Measurements from ENCODE around the gene RAB3GAP2. TPM values are rescaled to one million over a fixed set of nuclear protein-coding genes. Genes with fewer than 3 reads are reported as not detected.
A peak's percentile ranks its signal among the peaks of the same experiment; 100 is the strongest.
"Not testable (repeated sequence)": the region's sequence is repeated elsewhere in the genome, so short reads cannot be mapped to it uniquely, and the experiment has no call there.

Gene RAB3GAP2
- total RNA-seq, 2 experiments from 2014 or later: 47.8 to 50.1 TPM

DNA sequence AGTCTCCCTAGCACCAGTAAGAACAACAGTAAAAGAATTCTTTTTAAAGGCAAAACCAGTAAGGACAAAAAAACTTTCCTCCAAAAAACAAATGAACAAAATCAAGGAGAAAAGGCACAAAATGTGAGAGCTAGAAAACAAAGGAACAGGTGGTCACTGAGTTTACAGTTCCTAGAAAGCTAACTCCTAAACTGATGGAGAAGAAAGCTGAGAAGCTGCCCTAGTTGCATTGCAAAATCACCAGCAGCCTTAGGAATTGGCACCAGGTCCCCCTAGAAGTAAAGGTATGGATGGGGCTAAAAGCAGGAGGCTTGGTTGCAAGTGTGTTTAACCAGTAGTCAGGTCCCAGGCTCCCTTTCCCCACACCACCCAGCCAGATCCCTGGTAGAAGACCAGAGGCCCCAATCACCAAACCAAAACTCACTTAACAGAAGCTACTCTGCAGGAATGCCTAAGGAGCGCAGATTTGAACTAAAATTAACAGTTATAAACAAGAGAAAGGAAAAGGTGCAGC, 47.6 kb downstream of the RAB3GAP2 start:
- ChIA-PET CTCF (interaction anchor here (0.6 kb wide), 1 partner anchor 19 kb away, joined by 3 read pairs; no protein-coding TSS in a partner anchor), POLR2A (no interaction called here)
- Mint-ChIP-seq H3K27me3 (no peaks in the 10 kb centered on the region), H3K9me3 (no peaks in the 10 kb centered on the region), H3K36me3 (ENCODE audit: low read depth) (peaks cover 39% of the 10 kb centered on the region), H3K4me1 (peaks cover 5% of the 10 kb centered on the region), H3K4me3 (no peak overlapping the region), H3K27ac (no peak overlapping the region)
- DNase-seq: no peak

DNA sequence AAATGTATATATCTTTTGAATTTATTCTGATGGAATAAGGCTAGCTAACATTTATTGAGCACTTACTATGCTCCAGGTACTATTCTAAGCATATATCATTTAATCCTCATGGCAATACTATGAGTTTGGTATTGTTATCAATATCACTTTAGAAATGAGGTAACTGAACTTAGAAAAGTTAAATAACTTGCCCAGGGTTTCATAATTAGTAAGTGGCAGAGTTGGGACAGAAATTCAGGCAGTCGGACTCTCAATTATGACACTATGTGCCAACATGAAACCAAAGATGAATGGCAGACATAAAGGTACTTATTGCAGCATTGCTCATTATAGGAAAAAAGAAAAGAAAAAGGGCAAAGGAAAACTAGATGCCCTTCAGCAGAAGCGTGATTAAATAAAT, 48.2 kb downstream of the RAB3GAP2 start:
- Mint-ChIP-seq H3K27me3 (no peaks in the 10 kb centered on the region), H3K9me3 (no peaks in the 10 kb centered on the region), H3K4me1 (peaks cover 5% of the 10 kb centered on the region), H3K36me3 (ENCODE audit: low read depth) (peaks cover 39% of the 10 kb centered on the region), H3K27ac (no peak overlapping the region), H3K4me3 (no peak overlapping the region)
- DNase-seq: no peak
- ChIA-PET POLR2A (no interaction called here), CTCF (no interaction called here)

DNA sequence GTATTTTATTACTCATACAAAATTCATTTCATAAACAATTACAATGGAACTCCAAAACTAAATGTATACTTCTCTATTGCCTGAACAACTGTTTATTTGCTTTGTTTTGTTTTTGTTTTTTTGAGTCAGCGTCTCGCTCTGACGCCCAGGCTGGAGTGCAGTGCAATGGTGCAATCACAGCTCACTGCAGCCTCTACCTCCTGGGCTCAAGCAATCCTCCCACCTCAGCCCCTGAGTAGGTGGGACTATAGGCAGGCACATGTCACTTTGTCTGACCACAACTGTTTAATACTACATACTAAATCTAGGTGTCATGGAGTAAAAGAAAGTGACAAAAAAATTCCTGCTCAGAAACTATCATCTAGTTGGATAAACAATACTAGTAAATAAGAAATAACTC, 49.3 kb downstream of the RAB3GAP2 start:
- peaks cover 5% of the 10 kb centered on the region for H3K4me1 Mint-ChIP-seq
- H3K9me3 Mint-ChIP-seq: no peaks in the 10 kb centered on the region
- H3K27me3 Mint-ChIP-seq: no peaks in the 10 kb centered on the region
- no peak overlapping the region for H3K27ac Mint-ChIP-seq
- no peak overlapping the region for H3K4me3 Mint-ChIP-seq
- DNase-seq: no peak
- ChIA-PET CTCF (no interaction called here), POLR2A (no interaction called here)
- H3K36me3 Mint-ChIP-seq (ENCODE audit: low read depth): peaks cover 29% of the 10 kb centered on the region

DNA sequence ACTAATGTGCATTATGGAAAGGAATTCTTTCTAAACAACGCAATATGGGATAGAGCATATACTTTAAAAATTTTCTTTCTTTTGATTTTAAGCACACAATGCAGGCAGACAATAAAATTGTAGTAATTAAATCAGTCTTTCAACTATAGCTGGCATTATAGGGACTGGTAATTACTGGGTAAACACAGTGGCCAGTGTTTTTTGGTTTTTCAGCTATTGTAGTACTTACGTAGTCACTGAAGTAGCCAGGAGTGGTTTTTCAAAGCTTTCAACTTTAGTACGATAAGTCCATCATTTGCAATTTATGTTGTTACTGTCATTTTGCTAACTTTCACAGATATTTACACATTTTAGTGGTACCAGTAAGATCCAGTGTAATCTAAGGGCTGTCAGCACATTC, 50.6 kb downstream of the RAB3GAP2 start:
- DNase-seq: no peak
- Mint-ChIP-seq H3K36me3 (ENCODE audit: low read depth) (peaks cover 19% of the 10 kb centered on the region), H3K4me3 (no peak overlapping the region), H3K4me1 (peaks cover 5% of the 10 kb centered on the region), H3K9me3 (no peaks in the 10 kb centered on the region), H3K27ac (no peak overlapping the region), H3K27me3 (no peaks in the 10 kb centered on the region)
- POLR2A ChIA-PET: no interaction called here
- CTCF ChIA-PET: interaction anchor here (0.7 to 1.4 kb wide), 2 partner anchors 34 to 49 kb away, joined by 3 read pairs; no protein-coding TSS in a partner anchor

DNA sequence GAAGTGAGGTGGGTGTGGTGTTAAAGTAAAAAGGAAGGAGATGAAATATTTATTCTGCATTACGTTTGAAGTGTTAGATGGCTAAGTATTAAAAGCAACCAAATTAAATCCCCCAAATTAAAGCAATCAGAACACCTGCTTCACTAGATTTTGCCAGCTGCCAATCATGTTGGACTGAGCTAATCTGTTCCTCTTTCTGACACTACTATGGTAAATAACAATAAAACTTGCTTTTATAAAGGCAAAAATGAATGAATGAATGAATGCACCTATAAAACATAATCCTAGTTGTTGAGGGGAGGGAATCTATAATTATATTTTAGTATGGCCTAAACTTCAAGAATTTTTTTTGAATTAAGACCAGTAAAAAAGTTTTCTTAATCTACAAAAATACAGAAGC, 51.0 kb downstream of the RAB3GAP2 start:
- Mint-ChIP-seq H3K4me1 (peaks cover 5% of the 10 kb centered on the region), H3K27ac (no peak overlapping the region), H3K4me3 (no peak overlapping the region), H3K36me3 (ENCODE audit: low read depth) (peaks cover 16% of the 10 kb centered on the region), H3K27me3 (no peaks in the 10 kb centered on the region), H3K9me3 (no peaks in the 10 kb centered on the region)
- ChIA-PET POLR2A (no interaction called here), CTCF (interaction anchor here (0.7 to 1.4 kb wide), 2 partner anchors 34 to 49 kb away, joined by 3 read pairs; no protein-coding TSS in a partner anchor)
- DNase-seq: no peak

DNA sequence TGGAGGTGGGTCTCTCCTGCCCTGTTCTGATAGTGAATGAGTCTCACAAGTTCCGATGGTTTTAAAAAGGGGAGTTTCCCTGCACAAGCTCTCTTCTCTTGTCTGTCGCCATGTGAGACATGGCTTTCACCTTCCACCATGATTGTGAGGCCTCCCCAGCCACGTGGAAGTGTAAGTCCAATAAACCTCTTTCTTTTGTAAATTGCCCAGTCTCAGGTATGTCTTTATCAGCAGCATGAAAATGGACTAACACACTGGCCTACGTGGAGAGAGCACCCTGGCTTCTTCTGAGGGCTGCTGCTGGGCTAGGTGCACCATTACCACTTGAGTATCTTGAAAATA, 51.6 kb downstream of the RAB3GAP2 start:
- CTCF ChIA-PET: not testable (repeated sequence)

DNA sequence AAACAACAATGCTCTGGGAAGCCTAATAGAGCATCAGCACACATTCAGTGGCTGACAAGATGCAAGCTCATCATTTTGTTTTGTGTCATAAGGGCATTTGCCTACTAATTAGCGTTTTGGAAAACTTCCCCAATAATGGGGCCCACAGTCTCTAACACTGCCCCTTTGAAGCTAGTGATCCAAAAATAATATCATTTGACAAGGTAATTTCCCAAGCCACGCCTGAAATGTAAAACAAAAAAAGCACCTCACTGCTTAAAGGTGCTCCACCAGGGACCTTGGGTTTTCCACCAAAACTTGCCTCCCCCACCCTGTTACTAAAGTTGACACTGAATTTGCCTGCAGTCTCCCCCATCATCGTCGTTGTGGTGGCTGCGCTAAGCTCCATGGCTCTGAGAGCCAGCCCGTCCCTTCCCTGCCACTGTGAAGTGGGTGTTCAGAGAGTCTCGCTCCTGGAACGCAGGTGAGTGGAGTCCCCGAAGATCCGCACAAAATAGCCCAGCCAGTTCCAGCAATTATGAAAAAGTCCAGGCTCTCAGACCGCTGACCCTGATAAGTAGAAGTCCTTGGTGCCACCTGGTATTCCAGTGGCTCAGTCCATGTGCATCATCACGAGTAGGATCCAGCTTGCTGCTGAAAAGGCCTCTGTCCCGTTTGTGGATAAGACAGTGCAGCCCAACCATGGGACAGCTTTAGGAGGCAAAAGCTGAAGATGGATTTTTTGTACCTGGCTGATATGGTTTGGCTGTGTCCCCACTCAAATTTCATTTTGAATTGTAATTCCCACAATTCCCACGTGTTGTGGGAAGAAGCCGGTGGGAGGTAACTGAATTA, 52.2 kb downstream of the RAB3GAP2 start:
- no peaks in the 10 kb centered on the region for H3K27me3 Mint-ChIP-seq
- H3K36me3 Mint-ChIP-seq (ENCODE audit: low read depth): peaks cover 14% of the 10 kb centered on the region
- no peaks in the 10 kb centered on the region for H3K9me3 Mint-ChIP-seq
- no peak for DNase-seq
- H3K4me3 Mint-ChIP-seq: no peak overlapping the region
- ChIA-PET POLR2A (no interaction called here), CTCF (interaction anchor here (1.7 to 3.2 kb wide), 2 partner anchors 8 to 61 kb away, joined by 5 to 24 read pairs; no protein-coding TSS in a partner anchor)
- H3K27ac Mint-ChIP-seq: no peak overlapping the region
- peaks cover 5% of the 10 kb centered on the region for H3K4me1 Mint-ChIP-seq

More for the DNA sequence above, 51.6 kb downstream of the RAB3GAP2 start:
- H3K27me3 Mint-ChIP-seq, DNase-seq, H3K4me3 Mint-ChIP-seq, H3K9me3 Mint-ChIP-seq, POLR2A ChIA-PET, H3K4me1 Mint-ChIP-seq, H3K27ac Mint-ChIP-seq: not testable (repeated sequence)
- H3K36me3 Mint-ChIP-seq (ENCODE audit: low read depth): peaks cover 16% of the 10 kb centered on the region

DNA sequence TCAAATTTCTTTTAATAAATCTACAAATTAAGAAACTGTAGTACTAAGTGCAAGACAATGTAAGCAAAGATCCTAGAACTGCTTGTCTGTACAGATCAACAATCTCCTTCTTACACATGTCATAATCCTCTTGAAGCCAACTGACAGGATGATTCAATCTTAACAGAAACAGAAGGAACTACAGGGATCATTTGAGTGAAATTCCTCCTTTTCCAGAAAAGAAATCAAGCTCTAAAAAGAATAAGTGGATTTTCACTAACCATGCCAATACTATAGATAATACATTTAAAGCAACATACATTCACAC, 53.2 kb downstream of the RAB3GAP2 start:
- CTCF ChIA-PET: interaction anchor here (1.2 to 3.2 kb wide), 5 partner anchors 9 to 514 kb away, joined by 3 to 24 read pairs (median 5); no protein-coding TSS in a partner anchor
- H3K4me3 Mint-ChIP-seq: no peak overlapping the region
- H3K27ac Mint-ChIP-seq: no peak overlapping the region
- no peaks in the 10 kb centered on the region for H3K9me3 Mint-ChIP-seq
- peaks cover 14% of the 10 kb centered on the region for H3K36me3 Mint-ChIP-seq (ENCODE audit: low read depth)
- H3K4me1 Mint-ChIP-seq: peaks cover 4% of the 10 kb centered on the region
- no peaks in the 10 kb centered on the region for H3K27me3 Mint-ChIP-seq
- POLR2A ChIA-PET: no interaction called here
- DNase-seq: no peak

DNA sequence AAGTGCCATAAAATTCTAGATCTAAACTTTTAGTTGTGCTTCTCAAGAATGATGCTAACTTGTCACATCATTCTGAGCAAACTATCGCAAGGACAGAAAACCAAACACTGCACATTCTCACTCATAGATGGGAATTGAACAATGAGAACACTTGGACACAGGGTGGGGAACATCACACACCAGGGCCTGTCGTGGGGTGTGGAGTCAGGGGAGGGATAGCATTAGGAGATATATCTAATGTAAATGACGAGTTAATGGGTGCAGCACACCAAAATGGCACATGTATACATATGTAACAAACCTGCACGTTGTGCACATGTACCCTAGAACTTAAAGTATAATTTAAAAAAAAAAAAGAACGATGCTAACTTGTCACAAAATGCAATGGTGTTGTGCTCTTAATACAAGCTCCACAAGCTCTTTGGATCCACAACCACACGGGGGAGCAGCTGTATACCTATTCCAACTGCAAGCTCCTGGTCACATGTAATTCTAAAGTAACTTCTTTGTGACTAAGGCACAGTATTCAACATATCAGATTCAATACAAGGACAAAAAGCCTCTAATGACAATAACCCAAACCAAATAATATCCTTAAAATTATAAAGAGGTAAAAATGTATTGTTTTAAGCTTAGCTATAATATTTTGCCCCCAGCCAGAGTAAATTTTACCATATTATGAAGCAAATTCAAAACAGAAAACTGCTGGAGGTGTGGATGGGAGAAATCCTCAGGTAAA, 53.7 kb downstream of the RAB3GAP2 start:
- POLR2A ChIA-PET, H3K4me1 Mint-ChIP-seq, H3K27ac Mint-ChIP-seq, H3K4me3 Mint-ChIP-seq, H3K27me3 Mint-ChIP-seq, H3K9me3 Mint-ChIP-seq: not testable (repeated sequence)
- H3K36me3 Mint-ChIP-seq (ENCODE audit: low read depth): peaks cover 14% of the 10 kb centered on the region
- CTCF ChIA-PET: interaction anchor here (1.2 to 3.2 kb wide), 5 partner anchors 10 to 515 kb away, joined by 3 to 24 read pairs (median 5); no protein-coding TSS in a partner anchor
- DNase-seq: peak; percentile 39

DNA sequence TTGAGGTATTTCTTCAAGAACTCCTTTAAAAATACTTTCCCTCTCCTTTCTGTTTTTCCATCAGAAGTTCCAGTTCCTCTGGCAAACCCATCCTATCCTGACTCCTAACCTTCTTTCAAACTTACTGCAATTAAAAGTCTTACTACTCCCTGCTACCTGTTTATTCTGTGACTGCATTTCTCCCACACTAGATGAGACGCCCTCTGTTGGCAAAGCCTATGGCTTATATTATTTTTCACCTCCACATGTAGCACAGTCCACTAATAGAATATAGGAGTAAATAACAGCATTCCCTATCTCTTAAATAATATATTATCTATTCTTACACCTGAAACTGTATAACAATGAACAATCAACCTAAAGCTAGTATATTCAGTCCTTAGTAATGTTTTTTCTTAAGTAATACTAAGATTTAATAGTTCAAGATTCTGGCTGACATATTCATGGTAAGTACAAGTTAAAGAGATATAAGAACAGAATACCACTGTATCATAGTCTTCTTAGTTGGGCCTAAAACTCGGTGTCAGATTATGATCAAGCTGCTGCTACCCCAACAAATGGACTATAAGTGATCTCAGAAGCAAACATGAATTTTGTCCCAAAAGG, 54.8 kb downstream of the RAB3GAP2 start:
- POLR2A ChIA-PET: interaction anchor here (0.9 kb wide), 1 partner anchor 12 kb away, joined by 3 read pairs; no protein-coding TSS in a partner anchor
- H3K4me3 Mint-ChIP-seq: no peak overlapping the region
- H3K36me3 Mint-ChIP-seq (ENCODE audit: low read depth): peaks cover 21% of the 10 kb centered on the region
- peaks cover 6% of the 10 kb centered on the region for H3K4me1 Mint-ChIP-seq
- DNase-seq: no peak
- CTCF ChIA-PET: interaction anchor here (1.7 to 3.2 kb wide), 3 partner anchors 11 to 516 kb away, joined by 6 to 24 read pairs (median 6); no protein-coding TSS in a partner anchor
- H3K9me3 Mint-ChIP-seq: no peaks in the 10 kb centered on the region
- no peaks in the 10 kb centered on the region for H3K27me3 Mint-ChIP-seq
- no peak overlapping the region for H3K27ac Mint-ChIP-seq

DNA sequence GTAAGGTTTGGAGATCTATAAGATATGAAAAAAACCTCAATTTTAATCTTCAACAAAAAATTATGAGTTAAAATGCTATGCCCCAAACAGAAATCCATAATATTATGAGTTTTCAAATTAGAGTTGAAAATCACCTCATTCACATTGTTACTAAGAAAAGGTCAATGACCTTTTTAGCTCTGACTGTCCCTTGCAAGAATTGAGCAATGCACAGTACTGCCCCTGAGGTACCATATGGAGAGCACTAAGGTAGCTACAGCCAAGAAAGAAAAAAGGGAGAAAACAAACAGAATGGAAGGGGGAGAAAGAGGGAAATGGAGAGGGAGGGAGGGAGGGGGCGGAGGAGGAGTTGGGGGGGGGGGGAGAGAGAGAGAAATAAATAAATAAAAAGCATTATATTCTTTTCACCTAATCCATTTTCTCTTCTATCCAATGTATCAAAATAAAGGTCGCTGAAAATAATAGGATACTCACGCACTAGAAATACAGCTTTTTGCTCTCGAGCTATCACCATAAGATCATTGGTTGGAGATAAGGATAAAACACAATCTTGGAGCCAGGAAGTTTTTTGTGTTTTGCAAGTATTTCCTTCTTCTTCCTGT, 58.8 kb downstream of the RAB3GAP2 start:
- Mint-ChIP-seq H3K9me3 (no peaks in the 10 kb centered on the region), H3K36me3 (ENCODE audit: low read depth) (peaks cover 37% of the 10 kb centered on the region), H3K27ac (no peak overlapping the region), H3K4me3 (no peak overlapping the region), H3K4me1 (peaks cover 4% of the 10 kb centered on the region), H3K27me3 (no peaks in the 10 kb centered on the region)
- CTCF ChIA-PET: interaction anchor here (0.8 kb wide), 1 partner anchor 520 kb away, joined by 3 read pairs; no protein-coding TSS in a partner anchor
- POLR2A ChIA-PET: no interaction called here
- no peak for DNase-seq

DNA sequence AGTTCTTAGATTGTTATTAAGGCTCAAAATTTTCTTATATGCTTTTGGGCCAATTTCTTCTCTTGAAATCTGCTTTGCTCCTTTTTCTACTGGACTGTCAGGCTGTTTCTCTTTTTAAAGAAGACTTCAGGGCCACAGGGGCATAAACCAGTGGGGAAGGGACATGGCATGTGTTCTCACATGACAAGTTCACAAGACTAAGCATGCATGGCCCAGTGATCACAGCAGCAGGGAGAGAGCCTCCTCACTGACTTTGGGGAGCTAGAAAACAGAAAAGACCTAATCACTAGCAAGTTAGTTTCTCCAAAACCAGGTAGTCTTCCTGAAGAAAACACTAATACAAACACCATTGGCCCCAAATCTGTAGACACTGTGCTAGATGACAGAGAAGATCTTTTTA, 64.8 kb downstream of the RAB3GAP2 start:
- ChIA-PET CTCF (no interaction called here), POLR2A (no interaction called here)
- no peaks in the 10 kb centered on the region for H3K27me3 Mint-ChIP-seq
- peaks cover 61% of the 10 kb centered on the region for H3K36me3 Mint-ChIP-seq (ENCODE audit: low read depth)
- H3K27ac Mint-ChIP-seq: no peak overlapping the region
- no peak overlapping the region for H3K4me3 Mint-ChIP-seq
- peaks cover 1% of the 10 kb centered on the region for H3K4me1 Mint-ChIP-seq
- no peaks in the 10 kb centered on the region for H3K9me3 Mint-ChIP-seq
- no peak for DNase-seq

DNA sequence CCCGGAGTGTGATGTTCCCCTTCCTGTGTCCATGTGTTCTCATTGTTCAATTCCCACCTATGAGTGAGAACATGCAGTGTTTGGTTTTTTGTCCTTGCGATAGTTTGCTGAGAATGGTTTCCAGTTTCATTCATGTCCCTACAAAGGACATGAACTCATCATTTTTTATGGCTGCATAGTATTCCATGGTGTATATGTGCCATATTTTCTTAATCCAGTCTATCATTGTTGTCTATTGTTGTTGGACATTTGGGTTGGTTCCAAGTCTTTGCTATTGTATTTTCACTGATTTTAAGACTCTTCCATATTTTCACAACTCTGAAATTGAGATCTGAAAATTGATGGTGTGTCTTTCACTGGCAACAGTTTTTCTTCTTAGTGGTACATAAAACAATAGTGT, 67.5 kb downstream of the RAB3GAP2 start:
- H3K27ac Mint-ChIP-seq, H3K4me3 Mint-ChIP-seq, H3K9me3 Mint-ChIP-seq, H3K4me1 Mint-ChIP-seq, DNase-seq, CTCF ChIA-PET, H3K27me3 Mint-ChIP-seq: not testable (repeated sequence)
- H3K36me3 Mint-ChIP-seq (ENCODE audit: low read depth): peaks cover 43% of the 10 kb centered on the region
- POLR2A ChIA-PET: interaction anchor here (1.1 kb wide), 1 partner anchor 12 kb away, joined by 3 read pairs; no protein-coding TSS in a partner anchor

Measured in activated CD4-positive, alpha-beta memory T cell treated with anti-CD3 and anti-CD28 coated beads, Interleukin-2, amount 10 ng/mL, durations not matched to agents 7 days and 5 days (primary cell).